Nephron progenitor cell (in vitro differentiated cells): ENCODE measurements around the gene GOLGA8M.
A peak's percentile ranks its signal among the peaks of the same experiment; 100 is the strongest.
"Not testable (repeated sequence)": the region's sequence is repeated elsewhere in the genome, so short reads cannot be mapped to it uniquely, and the experiment has no call there.

Source experiments
- DNase-seq: peaks from one replicate; pipeline ENCODE4 v3.0.0; 2021
- H3K27ac Mint-ChIP-seq: 2 replicates; pipeline ENCODE4 v1.8.0; 2021; ENCODE audit warnings: mild to moderate bottlenecking, moderate library complexity, mixed read lengths
- H3K27me3 Mint-ChIP-seq: 2 replicates; pipeline ENCODE4 v1.8.0; 2021; ENCODE audit warnings: mild to moderate bottlenecking, low read depth, mixed read lengths; ENCODE audit not compliant: poor library complexity
- H3K36me3 Mint-ChIP-seq: 2 replicates; pipeline ENCODE4 v1.8.0; 2021; ENCODE audit warnings: low read depth, mixed read lengths
- H3K4me1 Mint-ChIP-seq: 2 replicates; pipeline ENCODE4 v1.8.0; 2021; ENCODE audit warnings: mixed read lengths
- H3K4me3 Mint-ChIP-seq: 2 replicates; pipeline ENCODE4 v1.8.0; 2021; ENCODE audit warnings: mild to moderate bottlenecking, moderate library complexity, mixed read lengths
- H3K9me3 Mint-ChIP-seq: 2 replicates; pipeline ENCODE4 v1.8.0; 2021; ENCODE audit warnings: mild to moderate bottlenecking, moderate library complexity, mixed read lengths
- CTCF ChIP-seq: fragments of 200-600 bp; sonication (generic); IDR thresholded peaks from 2 replicates; pipeline ENCODE4 v1.5.0; 2021; ENCODE audit warnings: antibody characterized with exemption

Gene GOLGA8M

GRCh38 chr15:28712270-28712669 lies at the start of gene GOLGA8M:
TSS of gene GOLGA8M (minus strand) at chr15:28712421. CDS start at chr15:28712323, 98 bp downstream.
- not testable (repeated sequence) for H3K4me1 Mint-ChIP-seq, H3K27ac Mint-ChIP-seq, H3K4me3 Mint-ChIP-seq, H3K27me3 Mint-ChIP-seq, DNase-seq, H3K9me3 Mint-ChIP-seq, H3K36me3 Mint-ChIP-seq

- H3K36me3 Mint-ChIP-seq, H3K9me3 Mint-ChIP-seq, H3K4me1 Mint-ChIP-seq, H3K4me3 Mint-ChIP-seq, H3K27ac Mint-ChIP-seq, DNase-seq: not testable (repeated sequence)
- H3K27me3 Mint-ChIP-seq, result peaks cover 10% of the 10 kb centered on the region
Observed at GRCh38 chr15:28742890-28743289, 30.7 kb upstream of the GOLGA8M start.

- not testable (repeated sequence) for H3K4me1 Mint-ChIP-seq, DNase-seq, H3K36me3 Mint-ChIP-seq, H3K27ac Mint-ChIP-seq, H3K9me3 Mint-ChIP-seq
- Mint-ChIP-seq H3K27me3 (peaks cover 28% of the 10 kb centered on the region), H3K4me3 (peak overlapping the region; percentile 79)
Observed at GRCh38 chr15:28738590-28739292, 26.5 kb upstream of the GOLGA8M start.

- peak overlapping the region; percentile 79 for H3K4me3 Mint-ChIP-seq
- not testable (repeated sequence) for H3K36me3 Mint-ChIP-seq, H3K4me1 Mint-ChIP-seq, DNase-seq, H3K9me3 Mint-ChIP-seq, H3K27ac Mint-ChIP-seq
- H3K27me3 Mint-ChIP-seq, result peaks cover 28% of the 10 kb centered on the region
Observed at GRCh38 chr15:28738200-28738561, 26.0 kb upstream of the GOLGA8M start.

- not testable (repeated sequence) for H3K36me3 Mint-ChIP-seq, H3K27ac Mint-ChIP-seq, H3K9me3 Mint-ChIP-seq, H3K4me1 Mint-ChIP-seq
- peaks cover 28% of the 10 kb centered on the region for H3K27me3 Mint-ChIP-seq
- H3K4me3 Mint-ChIP-seq, result peak overlapping the region; percentile 77
- DNase-seq, result peak; percentile 69
Observed at GRCh38 chr15:28737521-28738199, 25.4 kb upstream of the GOLGA8M start.

GRCh38 chr15:28728061-28728460 lies 15.8 kb upstream of the GOLGA8M start:
- not testable (repeated sequence) for H3K4me1 Mint-ChIP-seq, H3K36me3 Mint-ChIP-seq, H3K9me3 Mint-ChIP-seq, H3K27me3 Mint-ChIP-seq
- peak overlapping the region; percentile 51 for H3K4me3 Mint-ChIP-seq
- DNase-seq, result peak; percentile 23
- H3K27ac Mint-ChIP-seq, result peak overlapping the region; percentile 74

GRCh38 chr15:28727026-28727425 lies 14.8 kb upstream of the GOLGA8M start:
- H3K27me3 Mint-ChIP-seq, H3K9me3 Mint-ChIP-seq, H3K4me3 Mint-ChIP-seq, DNase-seq, H3K27ac Mint-ChIP-seq, H3K36me3 Mint-ChIP-seq, H3K4me1 Mint-ChIP-seq: not testable (repeated sequence)

GRCh38 chr15:28726102-28726501 lies 13.9 kb upstream of the GOLGA8M start:
- Mint-ChIP-seq H3K4me3 (no peak overlapping the region), H3K36me3 (no peaks in the 10 kb centered on the region), H3K4me1 (peaks cover 7% of the 10 kb centered on the region), H3K27ac (no peak overlapping the region), H3K27me3 (peaks cover 2% of the 10 kb centered on the region), H3K9me3 (no peaks in the 10 kb centered on the region)
- no peak for TF ChIP-seq CTCF
- DNase-seq, result no peak

GRCh38 chr15:28725556-28725955 lies 13.3 kb upstream of the GOLGA8M start:
- Mint-ChIP-seq H3K9me3 (no peaks in the 10 kb centered on the region), H3K4me3 (no peak overlapping the region), H3K4me1 (peaks cover 7% of the 10 kb centered on the region), H3K27ac (no peak overlapping the region), H3K36me3 (no peaks in the 10 kb centered on the region), H3K27me3 (peaks cover 2% of the 10 kb centered on the region)
- no peak for TF ChIP-seq CTCF
- DNase-seq, result no peak

- H3K27me3 Mint-ChIP-seq, H3K4me3 Mint-ChIP-seq, H3K36me3 Mint-ChIP-seq: not testable (repeated sequence)
Observed at GRCh38 chr15:28723986-28724385, 11.8 kb upstream of the GOLGA8M start.

GRCh38 chr15:28719626-28720025 lies 7.4 kb upstream of the GOLGA8M start:
- not testable (repeated sequence) for H3K36me3 Mint-ChIP-seq, H3K4me3 Mint-ChIP-seq, H3K9me3 Mint-ChIP-seq, DNase-seq, H3K27me3 Mint-ChIP-seq, H3K27ac Mint-ChIP-seq, H3K4me1 Mint-ChIP-seq

More at GRCh38 chr15:28723986-28724385, 11.8 kb upstream of the GOLGA8M start:
- not testable (repeated sequence) for DNase-seq, H3K9me3 Mint-ChIP-seq, H3K27ac Mint-ChIP-seq, H3K4me1 Mint-ChIP-seq

GRCh38 chr15:28718576-28718975 lies 6.4 kb upstream of the GOLGA8M start:
- H3K9me3 Mint-ChIP-seq, H3K27me3 Mint-ChIP-seq, H3K4me1 Mint-ChIP-seq, H3K4me3 Mint-ChIP-seq, DNase-seq, H3K27ac Mint-ChIP-seq, H3K36me3 Mint-ChIP-seq: not testable (repeated sequence)

GRCh38 chr15:28714176-28714575 lies 2.0 kb upstream of the GOLGA8M start:
- not testable (repeated sequence) for H3K9me3 Mint-ChIP-seq, H3K4me1 Mint-ChIP-seq, H3K4me3 Mint-ChIP-seq, H3K36me3 Mint-ChIP-seq, DNase-seq, H3K27me3 Mint-ChIP-seq, H3K27ac Mint-ChIP-seq
